Fibroblast of skin of scalp (primary cell): ENCODE results near the gene PCDHGC4.

Experiments
- DNase-seq: peaks from one replicate; pipeline ENCODE4 v3.0.0-alpha.2; 2013

PCDHGC4 gene

GRCh38 chr5:141490771-141491170, 5.9 kb downstream of the PCDHGC4 start:
- DNase-seq, result no peak

GRCh38 chr5:141491323-141492167, 6.7 kb downstream of the PCDHGC4 start:
- DNase-seq, result no peak

GRCh38 chr5:141492168-141492885, 7.5 kb downstream of the PCDHGC4 start:
- DNase-seq, result no peak

GRCh38 chr5:141493500-141494422, 8.9 kb downstream of the PCDHGC4 start:
- DNase-seq, result peak; percentile 86

GRCh38 chr5:141494761-141495452, 10.1 kb downstream of the PCDHGC4 start:
- DNase-seq, result peak; percentile 66

- DNase-seq, result no peak
Measured at GRCh38 chr5:141495453-141495811, 10.6 kb downstream of the PCDHGC4 start.

GRCh38 chr5:141496038-141496437, 11.2 kb downstream of the PCDHGC4 start:
- DNase-seq, result peak; percentile 95

- no peak for DNase-seq
Measured at GRCh38 chr5:141501761-141502160, 16.9 kb downstream of the PCDHGC4 start.

- DNase-seq, result no peak
Measured at GRCh38 chr5:141503681-141504080, 18.9 kb downstream of the PCDHGC4 start.

- DNase-seq, result no peak
Measured at GRCh38 chr5:141504216-141504615, 19.4 kb downstream of the PCDHGC4 start.

GRCh38 chr5:141506381-141507155, 21.7 kb downstream of the PCDHGC4 start:
- no peak for DNase-seq

- peak; percentile 87 for DNase-seq
Measured at GRCh38 chr5:141507387-141508091, 22.7 kb downstream of the PCDHGC4 start.

GRCh38 chr5:141508440-141508797, 23.6 kb downstream of the PCDHGC4 start:
- DNase-seq, result no peak

- DNase-seq, result peak; percentile 98
Measured at GRCh38 chr5:141508798-141509611, 24.2 kb downstream of the PCDHGC4 start.

GRCh38 chr5:141510160-141510559, 25.3 kb downstream of the PCDHGC4 start:
- no peak for DNase-seq

GRCh38 chr5:141510850-141511601, 26.2 kb downstream of the PCDHGC4 start:
- DNase-seq, result no peak

- no peak for DNase-seq
Measured at GRCh38 chr5:141511771-141512325, 27.0 kb downstream of the PCDHGC4 start.

- peak; percentile 72 for DNase-seq
Measured at GRCh38 chr5:141512390-141512910, 27.6 kb downstream of the PCDHGC4 start.
